ENCODE data around the gene CERKL. TPM values are rescaled to one million over a fixed set of nuclear protein-coding genes. Genes with fewer than 3 reads are reported as not detected.
A peak's percentile ranks its signal among the peaks of the same experiment; 100 is the strongest.

Gene CERKL
- total RNA-seq, 5 donors from 2014 or later (not counting 1 experiment from before 2014, with no cell fraction given): 0.06 TPM; not detected in 4

DNA sequence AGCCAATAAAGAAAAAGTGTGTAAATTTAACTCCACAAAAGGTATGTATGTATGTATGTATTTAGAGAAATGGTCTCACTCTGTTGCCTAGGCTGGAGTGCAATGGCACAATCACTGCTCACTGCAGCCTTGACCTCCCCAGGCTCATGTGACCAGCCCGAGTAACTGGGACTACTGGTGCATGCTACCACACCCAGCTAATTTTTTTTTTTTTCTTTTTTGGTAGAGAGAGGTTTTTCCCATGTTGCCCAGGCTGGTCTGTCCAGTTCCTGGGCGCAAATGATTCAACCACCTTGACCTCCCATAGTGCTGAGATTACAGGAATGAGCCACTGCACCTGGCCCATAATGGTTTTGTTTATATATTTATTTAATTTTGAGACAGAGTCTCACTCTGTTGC, 67.1 kb downstream of the CERKL start:
- POLR2A ChIA-PET: no interaction called here
- H3K36me3 Mint-ChIP-seq: no peaks in the 10 kb centered on the region
- no CpG with 5 or more reads among the region's 2 CpGs for WGBS (ENCODE audit: insufficient coverage)
- Histone ChIP-seq H3K27ac (ENCODE audit: low read length) (no peak overlapping the region), H3K9me3 (no peaks in the 10 kb centered on the region), H3K4me1 (ENCODE audit: control insufficient read depth in 1 of 2, extremely low read depth in 1 of 2, insufficient read depth in 2 of 2, low read length in 2 of 2) (peaks cover 3 to 6% of the 10 kb centered on the region in 2 experiments), H3K27me3 (replicated peaks in 1 of 2; ENCODE audit: control insufficient read depth in 2 of 2, extremely low read depth in 1 of 2, insufficient read depth in 2 of 2, low read length in 1 of 2) (peaks cover 0 to 4% of the 10 kb centered on the region in 2 experiments), H3K36me3 (ENCODE audit: control insufficient read depth in 2 of 2, extremely low read depth in 1 of 2, insufficient read depth in 1 of 2, low read length in 1 of 2) (no peaks in the 10 kb centered on the region), H3K4me3 (ENCODE audit: control insufficient read depth in 1 of 2, extremely low read depth in 1 of 2, low read length in 1 of 2) (no peak overlapping the region)
- no peak overlapping the region for H3K4me3 Mint-ChIP-seq
- CTCF ChIA-PET: no interaction called here
- ATAC-seq (replicated peaks in 1 of 4) (no peak), DNase-seq (no peak)
- H3K27me3 Mint-ChIP-seq: peaks cover 0 to 4% of the 10 kb centered on the region in 2 donors
- no peak overlapping the region for H3K27ac Mint-ChIP-seq
- peaks cover 14 to 16% (median 14%) of the 10 kb centered on the region in 3 donors for H3K4me1 Mint-ChIP-seq
- H3K9me3 Mint-ChIP-seq: no peaks in the 10 kb centered on the region

DNA sequence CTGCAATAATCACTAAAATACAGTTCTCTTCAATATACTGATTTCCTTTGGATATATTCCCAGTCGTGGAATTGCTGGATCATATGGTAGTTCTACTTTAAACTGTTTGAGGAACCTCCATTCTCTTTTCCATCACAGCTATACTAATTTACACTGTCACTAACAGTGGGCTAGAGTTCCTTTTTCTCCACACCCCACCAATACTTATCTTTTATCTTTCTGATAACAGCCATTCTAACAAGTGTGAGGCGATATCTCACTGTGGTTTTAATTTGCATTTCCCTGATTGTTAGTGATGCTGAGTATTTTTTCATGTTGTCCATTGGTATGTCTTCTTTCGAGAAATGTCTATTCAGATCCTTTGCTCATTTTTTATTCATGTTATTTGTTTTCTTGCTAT, 68.4 kb downstream of the CERKL start:
- ATAC-seq (replicated peaks in 1 of 4): no peak
- peaks cover 0 to 7% of the 10 kb centered on the region in 2 donors for H3K27me3 Mint-ChIP-seq
- POLR2A ChIA-PET: no interaction called here

DNA sequence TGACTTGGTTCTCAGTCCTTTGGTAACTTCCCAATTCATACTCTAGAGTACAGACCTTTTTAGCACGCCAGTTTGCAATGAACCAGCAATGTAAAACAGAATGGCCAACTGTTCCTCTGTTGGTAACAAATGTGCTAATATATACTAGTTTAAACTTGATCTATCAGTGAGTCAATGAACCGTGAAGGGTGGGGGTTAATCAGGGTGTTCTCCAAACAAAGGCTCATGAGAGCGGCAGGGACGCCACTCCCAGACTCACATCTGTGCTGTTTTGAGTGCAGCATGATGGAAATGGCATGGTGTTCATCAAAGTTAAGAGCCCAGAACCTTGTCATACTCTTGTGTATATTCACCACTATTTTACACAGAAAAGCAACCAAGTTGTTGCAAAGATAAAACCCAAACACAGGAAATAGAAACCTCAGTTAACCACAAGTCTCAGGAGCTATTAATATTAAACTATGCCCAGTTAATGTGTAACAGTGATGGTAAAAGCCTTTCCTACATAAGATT, 70.3 kb downstream of the CERKL start:
- peaks cover 0 to 4% of the 10 kb centered on the region in 2 experiments for H3K27me3 ChIP-seq (replicated peaks in 1 of 2; ENCODE audit: control insufficient read depth in 2 of 2, extremely low read depth in 1 of 2, insufficient read depth in 2 of 2, low read length in 1 of 2)
- H3K4me3 ChIP-seq (ENCODE audit: control insufficient read depth in 1 of 2, extremely low read depth in 1 of 2, low read length in 1 of 2): no peak overlapping the region
- ChIA-PET CTCF (interaction anchor here in 1 of 2 donors (1.3 kb wide), 1 partner anchor 129 kb away, joined by 3 read pairs; no protein-coding TSS in a partner anchor), POLR2A (no interaction called here)
- no peaks in the 10 kb centered on the region for H3K36me3 ChIP-seq (ENCODE audit: control insufficient read depth in 2 of 2, extremely low read depth in 1 of 2, insufficient read depth in 1 of 2, low read length in 1 of 2)
- ATAC-seq (replicated peaks in 1 of 4): peak in 3 of 4 experiments; percentile 27 to 36 (median 32)
- peaks cover 14 to 16% (median 14%) of the 10 kb centered on the region in 3 donors for H3K4me1 Mint-ChIP-seq
- H3K4me1 ChIP-seq (ENCODE audit: control insufficient read depth in 1 of 2, extremely low read depth in 1 of 2, insufficient read depth in 2 of 2, low read length in 2 of 2): peaks cover 3 to 6% of the 10 kb centered on the region in 2 experiments
- H3K27ac Mint-ChIP-seq: no peak overlapping the region
- no peak overlapping the region for H3K4me3 Mint-ChIP-seq
- H3K36me3 Mint-ChIP-seq: no peaks in the 10 kb centered on the region
- no peaks in the 10 kb centered on the region for H3K9me3 ChIP-seq
- peak in 2 of 35 experiments; percentile 3 to 4 for DNase-seq
- WGBS (ENCODE audit: insufficient coverage): no CpG with 5 or more reads among the region's 4 CpGs
- no peak overlapping the region for H3K27ac ChIP-seq (ENCODE audit: low read length)
- H3K9me3 Mint-ChIP-seq: no peaks in the 10 kb centered on the region
- peaks cover 0 to 9% of the 10 kb centered on the region in 2 donors for H3K27me3 Mint-ChIP-seq

More for the DNA sequence above, 68.4 kb downstream of the CERKL start:
- CTCF ChIA-PET: no interaction called here
- Histone ChIP-seq H3K27me3 (replicated peaks in 1 of 2; ENCODE audit: control insufficient read depth in 2 of 2, extremely low read depth in 1 of 2, insufficient read depth in 2 of 2, low read length in 1 of 2) (peaks cover 0 to 4% of the 10 kb centered on the region in 2 experiments), H3K4me3 (ENCODE audit: control insufficient read depth in 1 of 2, extremely low read depth in 1 of 2, low read length in 1 of 2) (no peak overlapping the region), H3K27ac (ENCODE audit: low read length) (no peak overlapping the region), H3K9me3 (no peaks in the 10 kb centered on the region), H3K4me1 (ENCODE audit: control insufficient read depth in 1 of 2, extremely low read depth in 1 of 2, insufficient read depth in 2 of 2, low read length in 2 of 2) (peaks cover 3 to 6% of the 10 kb centered on the region in 2 experiments), H3K36me3 (ENCODE audit: control insufficient read depth in 2 of 2, extremely low read depth in 1 of 2, insufficient read depth in 1 of 2, low read length in 1 of 2) (no peaks in the 10 kb centered on the region)
- WGBS (ENCODE audit: insufficient coverage): no CpG with 5 or more reads among the region's 3 CpGs
- no peak overlapping the region for H3K27ac Mint-ChIP-seq
- DNase-seq: no peak
- H3K4me3 Mint-ChIP-seq: no peak overlapping the region
- no peaks in the 10 kb centered on the region for H3K36me3 Mint-ChIP-seq
- H3K4me1 Mint-ChIP-seq: peaks cover 14 to 16% (median 14%) of the 10 kb centered on the region in 3 donors
- H3K9me3 Mint-ChIP-seq: no peaks in the 10 kb centered on the region

DNA sequence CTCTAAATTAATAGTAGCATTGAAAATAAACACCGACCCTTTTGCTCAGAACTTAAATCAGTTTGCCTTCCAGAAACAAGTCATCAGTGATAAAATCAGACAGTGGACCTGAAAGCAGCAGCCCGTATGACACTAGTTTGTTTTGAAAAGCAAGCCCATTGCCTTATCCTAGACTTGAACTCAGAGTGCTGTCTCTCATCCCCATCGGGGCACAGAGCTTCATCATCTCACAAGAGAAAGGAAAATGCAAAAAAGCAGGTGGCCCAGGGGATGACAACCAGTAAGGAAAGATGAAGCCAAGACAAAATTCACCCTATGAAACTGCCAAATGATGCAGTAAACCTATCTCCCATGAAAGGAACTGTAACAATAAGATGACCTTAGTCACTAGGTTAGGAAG, 71.2 kb downstream of the CERKL start:
- ATAC-seq (replicated peaks in 1 of 4) (no peak), DNase-seq (no peak)
- H3K9me3 ChIP-seq: no peaks in the 10 kb centered on the region
- peaks cover 3 to 9% of the 10 kb centered on the region in 2 donors for H3K27me3 Mint-ChIP-seq
- 66% methylated on average over 3 of the region's 3 CpGs for WGBS (ENCODE audit: insufficient coverage)
- H3K9me3 Mint-ChIP-seq: no peaks in the 10 kb centered on the region
- H3K36me3 Mint-ChIP-seq: no peaks in the 10 kb centered on the region
- H3K4me1 Mint-ChIP-seq: peaks cover 14 to 16% (median 14%) of the 10 kb centered on the region in 3 donors
- H3K4me3 Mint-ChIP-seq: no peak overlapping the region
- no peak overlapping the region for H3K27ac ChIP-seq (ENCODE audit: low read length)
- H3K36me3 ChIP-seq (ENCODE audit: control insufficient read depth in 2 of 2, extremely low read depth in 1 of 2, insufficient read depth in 1 of 2, low read length in 1 of 2): no peaks in the 10 kb centered on the region
- H3K27me3 ChIP-seq (replicated peaks in 1 of 2; ENCODE audit: control insufficient read depth in 2 of 2, extremely low read depth in 1 of 2, insufficient read depth in 2 of 2, low read length in 1 of 2): peaks cover 0 to 6% of the 10 kb centered on the region in 2 experiments
- no peak overlapping the region for H3K27ac Mint-ChIP-seq
- ChIA-PET CTCF (no interaction called here), POLR2A (interaction anchor here in 1 of 2 donors (0.8 kb wide), 1 partner anchor 9 kb away, joined by 5 read pairs; no protein-coding TSS in a partner anchor)
- H3K4me1 ChIP-seq (ENCODE audit: control insufficient read depth in 1 of 2, extremely low read depth in 1 of 2, insufficient read depth in 2 of 2, low read length in 2 of 2): peaks cover 3 to 6% of the 10 kb centered on the region in 2 experiments
- no peak overlapping the region for H3K4me3 ChIP-seq (ENCODE audit: control insufficient read depth in 1 of 2, extremely low read depth in 1 of 2, low read length in 1 of 2)

DNA sequence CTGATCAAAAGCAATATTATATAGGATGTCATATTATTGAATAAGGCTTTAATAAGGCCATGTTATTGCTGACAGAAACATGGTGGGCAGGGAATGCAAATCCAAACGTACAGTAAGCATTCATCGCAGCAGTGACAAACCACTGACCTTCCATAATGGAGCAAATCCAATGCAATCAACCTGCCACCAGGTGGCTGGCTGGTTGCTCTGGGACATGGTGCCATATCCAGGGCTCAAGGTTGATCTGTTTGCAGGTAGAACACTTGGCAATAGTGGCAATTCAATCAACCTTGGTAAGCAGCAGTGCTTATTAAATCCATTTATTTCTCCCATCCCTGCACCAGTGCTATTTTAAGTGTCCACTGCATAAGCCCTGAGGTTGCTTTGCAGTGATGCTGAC, 75.4 kb downstream of the CERKL start:
- H3K27ac ChIP-seq (ENCODE audit: low read length): no peak overlapping the region
- H3K4me3 ChIP-seq (ENCODE audit: control insufficient read depth in 1 of 2, extremely low read depth in 1 of 2, low read length in 1 of 2): no peak overlapping the region
- H3K36me3 Mint-ChIP-seq: no peaks in the 10 kb centered on the region
- peaks cover 0 to 2% of the 10 kb centered on the region in 2 experiments for H3K27me3 ChIP-seq (replicated peaks in 1 of 2; ENCODE audit: control insufficient read depth in 2 of 2, extremely low read depth in 1 of 2, insufficient read depth in 2 of 2, low read length in 1 of 2)
- H3K4me3 Mint-ChIP-seq: no peak overlapping the region
- no peaks in the 10 kb centered on the region for H3K9me3 ChIP-seq
- ChIA-PET CTCF (no interaction called here), POLR2A (no interaction called here)
- WGBS (ENCODE audit: insufficient coverage): 94% methylated on average over 2 of the region's 2 CpGs
- H3K36me3 ChIP-seq (ENCODE audit: control insufficient read depth in 2 of 2, extremely low read depth in 1 of 2, insufficient read depth in 1 of 2, low read length in 1 of 2): no peaks in the 10 kb centered on the region
- ATAC-seq (replicated peaks in 1 of 4) (no peak), DNase-seq (no peak)
- peaks cover 3 to 9% of the 10 kb centered on the region in 2 donors for H3K27me3 Mint-ChIP-seq
- peaks cover under 1 to 6% of the 10 kb centered on the region in 2 experiments for H3K4me1 ChIP-seq (ENCODE audit: control insufficient read depth in 1 of 2, extremely low read depth in 1 of 2, insufficient read depth in 2 of 2, low read length in 2 of 2)
- H3K9me3 Mint-ChIP-seq: no peaks in the 10 kb centered on the region
- no peak overlapping the region for H3K27ac Mint-ChIP-seq
- H3K4me1 Mint-ChIP-seq: peaks cover 7 to 9% (median 8%) of the 10 kb centered on the region in 3 donors

DNA sequence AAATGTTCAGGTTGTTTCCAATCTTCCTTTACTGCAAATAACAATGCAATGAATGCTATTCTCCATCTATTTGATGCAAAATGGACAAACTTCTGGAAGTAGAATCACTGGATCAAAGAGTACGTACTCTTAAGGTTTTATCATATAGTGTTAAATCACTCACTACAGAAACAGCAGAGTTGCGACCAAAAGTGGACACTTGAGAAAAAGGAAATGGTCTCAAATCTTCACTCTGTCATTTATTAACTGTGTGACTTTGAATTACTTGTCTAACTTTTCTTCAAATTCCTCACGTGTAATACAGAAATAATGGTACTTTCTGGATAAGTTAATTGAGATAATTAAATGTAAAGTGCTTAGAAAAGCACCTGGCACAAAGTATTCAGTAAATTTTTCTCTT, 78.1 kb downstream of the CERKL start:
- Histone ChIP-seq H3K27me3 (replicated peaks in 1 of 2; ENCODE audit: control insufficient read depth in 2 of 2, extremely low read depth in 1 of 2, insufficient read depth in 2 of 2, low read length in 1 of 2) (peaks cover 0 to 11% of the 10 kb centered on the region in 2 experiments), H3K27ac (ENCODE audit: low read length) (no peak overlapping the region), H3K4me1 (ENCODE audit: control insufficient read depth in 1 of 2, extremely low read depth in 1 of 2, insufficient read depth in 2 of 2, low read length in 2 of 2) (no peaks in the 10 kb centered on the region), H3K4me3 (ENCODE audit: control insufficient read depth in 1 of 2, extremely low read depth in 1 of 2, low read length in 1 of 2) (no peak overlapping the region), H3K36me3 (ENCODE audit: control insufficient read depth in 2 of 2, extremely low read depth in 1 of 2, insufficient read depth in 1 of 2, low read length in 1 of 2) (no peaks in the 10 kb centered on the region), H3K9me3 (no peaks in the 10 kb centered on the region)
- Mint-ChIP-seq H3K4me3 (no peak overlapping the region), H3K9me3 (no peaks in the 10 kb centered on the region), H3K27ac (no peak overlapping the region), H3K4me1 (no peaks in the 10 kb centered on the region), H3K36me3 (no peaks in the 10 kb centered on the region), H3K27me3 (peaks cover 7 to 9% of the 10 kb centered on the region in 2 donors)
- ATAC-seq (replicated peaks in 1 of 4) (no peak), DNase-seq (no peak)
- POLR2A ChIA-PET: no interaction called here
- no CpG with 5 or more reads among the region's 3 CpGs for WGBS (ENCODE audit: insufficient coverage)
- CTCF ChIA-PET: no interaction called here

Data from T-cell (primary cell).